COLO668 (cell line): ENCODE measurements around the gene ESPL1.

Experiments used
- DNase-seq: peaks from one replicate; lab custom pipeline; 2025; ENCODE audit not compliant: unreplicated experiment; lab: John Stamatoyannopoulos, UW

Gene ESPL1

GRCh38 chr12:53333845-53334244 is 65.7 kb downstream of the ESPL1 start:
- DNase-seq, result no peak

- no peak for DNase-seq
Observed at GRCh38 chr12:53334822-53335221, 66.7 kb downstream of the ESPL1 start.

GRCh38 chr12:53336181-53336681 is 68.1 kb downstream of the ESPL1 start, which contains the start of gene SP7:
TSS of gene SP7 (minus strand) at chr12:53336354. CDS start at chr12:53335646, 708 bp downstream.
- DNase-seq, result no peak

GRCh38 chr12:53338017-53338416 is 69.9 kb downstream of the ESPL1 start:
- no peak for DNase-seq

- no peak for DNase-seq
Observed at GRCh38 chr12:53338916-53339315, 70.8 kb downstream of the ESPL1 start.

GRCh38 chr12:53340398-53340797 is 72.3 kb downstream of the ESPL1 start:
- DNase-seq, result no peak
